HEK293 (cell line): Measurements from ENCODE around the gene AGXT.

Source experiments
- CTCF ChIA-PET: fragments of 350-600 bp; formaldehyde crosslinking; extraction: SDS; loops from one replicate; lab custom pipeline; 2021; ENCODE audit warnings: antibody characterized with exemption; lab: Yijun Ruan, JAX
- POLR2A ChIA-PET: fragments of 300-600 bp; formaldehyde crosslinking; extraction: SDS; loops from one replicate; lab custom pipeline; 2020; ENCODE audit warnings: antibody characterized with exemption, inconsistent platforms; lab: Yijun Ruan, JAX
- H3K27ac ChIP-seq: fragments of 200-500 bp; sonication (Bioruptor generic); 2 replicates; pipeline ENCODE4 v1.5.1; 2014; ENCODE audit warnings: low read depth, low read length, control low read depth, inconsistent platforms; ENCODE audit errors: extremely low read depth
- H3K36me3 ChIP-seq, 2 experiments: fragments of 200-500 bp in 1 of 2; sonication (Bioruptor generic) in 1 of 2; 1 replicate in 1 of 2; 2 replicates in 1 of 2; pipeline ENCODE4 v1.5.1; 2014 to 2017; ENCODE audit warnings: inconsistent platforms in 2 of 2, low read length in 2 of 2; ENCODE audit not compliant: control insufficient read depth in 2 of 2, insufficient read depth in 1 of 2
- H3K4me1 ChIP-seq: fragments of 200-500 bp; sonication (Bioruptor generic); 2 replicates; pipeline ENCODE4 v1.5.1; 2014; ENCODE audit warnings: mild to moderate bottlenecking, low read length, inconsistent platforms; ENCODE audit not compliant: control insufficient read depth, insufficient read depth
- H3K4me3 ChIP-seq: 2 replicates; pipeline ENCODE4 v1.5.1; 2011; ENCODE audit warnings: low read depth, mild to moderate bottlenecking, control low read depth, low read length, moderate library complexity
- H3K9me3 ChIP-seq: fragments of 200-500 bp; sonication (Bioruptor generic); 2 replicates; pipeline ENCODE4 v1.5.1; 2014; ENCODE audit warnings: low read depth, low read length, inconsistent platforms; ENCODE audit not compliant: control insufficient read depth, insufficient read depth
- EGR2 ChIP-seq: fragments of 450-650 bp; formaldehyde crosslinking; IDR thresholded peaks from 2 replicates; pipeline ENCODE4 v1.5.1; 2016; ENCODE audit warnings: low read depth, missing biosample characterization, missing genetic modification characterization
- KLF10 ChIP-seq: fragments of 450-650 bp; IDR thresholded peaks from 2 replicates; pipeline ENCODE4 v1.5.1; 2018; ENCODE audit warnings: missing biosample characterization, mild to moderate bottlenecking, missing genetic modification characterization
- KLF7 ChIP-seq: fragments of 450-650 bp; formaldehyde crosslinking; IDR thresholded peaks from 2 replicates; pipeline ENCODE4 v1.5.1; 2016; ENCODE audit warnings: missing biosample characterization, missing genetic modification characterization, borderline replicate concordance
- SCRT1 ChIP-seq: fragments of 450-650 bp; formaldehyde crosslinking; IDR thresholded peaks from 2 replicates; pipeline ENCODE4 v1.5.1; 2016; ENCODE audit warnings: missing biosample characterization, missing genetic modification characterization, borderline replicate concordance
- SCRT2 ChIP-seq: fragments of 450-650 bp; formaldehyde crosslinking; IDR thresholded peaks from 2 replicates; pipeline ENCODE4 v1.5.1; 2016; ENCODE audit warnings: missing biosample characterization, missing genetic modification characterization
- ZEB2 ChIP-seq: fragments of 450-650 bp; formaldehyde crosslinking; IDR thresholded peaks from 2 replicates; pipeline ENCODE4 v1.5.1; 2016; ENCODE audit warnings: missing biosample characterization, missing genetic modification characterization
- ZNF10 ChIP-seq: fragments of 450-650 bp; formaldehyde crosslinking; IDR thresholded peaks from 2 replicates; pipeline ENCODE4 v1.5.1; 2017; ENCODE audit warnings: missing biosample characterization, missing genetic modification characterization
- ZNF16 ChIP-seq: fragments of 450-650 bp; formaldehyde crosslinking; IDR thresholded peaks from 2 replicates; pipeline ENCODE4 v1.5.1; 2016; ENCODE audit warnings: low read depth, missing biosample characterization, missing genetic modification characterization
- ZNF169 ChIP-seq: fragments of 450-650 bp; formaldehyde crosslinking; IDR thresholded peaks from 2 replicates; pipeline ENCODE4 v1.5.1; 2016; ENCODE audit warnings: missing biosample characterization, missing genetic modification characterization
- ZNF223 ChIP-seq: fragments of 450-650 bp; formaldehyde crosslinking; IDR thresholded peaks from 2 replicates; pipeline ENCODE4 v1.5.1; 2016; ENCODE audit warnings: missing biosample characterization, missing genetic modification characterization
- ZNF23 ChIP-seq: fragments of 450-650 bp; formaldehyde crosslinking; IDR thresholded peaks from 2 replicates; pipeline ENCODE4 v1.5.1; 2016; ENCODE audit warnings: missing biosample characterization, missing genetic modification characterization, borderline replicate concordance
- ZNF239 ChIP-seq: fragments of 450-650 bp; formaldehyde crosslinking; IDR thresholded peaks from 2 replicates; pipeline ENCODE4 v1.5.1; 2016; ENCODE audit warnings: missing biosample characterization, missing genetic modification characterization
- ZNF324 ChIP-seq: fragments of 450-650 bp; formaldehyde crosslinking; IDR thresholded peaks from 2 replicates; pipeline ENCODE4 v1.5.1; 2016; ENCODE audit warnings: missing biosample characterization, missing genetic modification characterization
- ZNF335 ChIP-seq: fragments of 450-650 bp; formaldehyde crosslinking; conservative IDR thresholded peaks from 2 replicates; pipeline ENCODE4 v1.5.1; 2016; ENCODE audit warnings: missing biosample characterization, missing genetic modification characterization
- ZNF350 ChIP-seq: fragments of 450-650 bp; formaldehyde crosslinking; IDR thresholded peaks from 2 replicates; pipeline ENCODE4 v1.5.0; 2017; ENCODE audit warnings: missing biosample characterization, mild to moderate bottlenecking, missing genetic modification characterization
- ZNF426 ChIP-seq: fragments of 450-650 bp; formaldehyde crosslinking; IDR thresholded peaks from 2 replicates; pipeline ENCODE4 v1.5.1; 2017; ENCODE audit warnings: missing biosample characterization, missing genetic modification characterization, mild to moderate bottlenecking, inconsistent platforms, moderate library complexity
- ZNF501 ChIP-seq: fragments of 450-650 bp; formaldehyde crosslinking; IDR thresholded peaks from 2 replicates; pipeline ENCODE4 v1.5.1; 2016; ENCODE audit warnings: missing biosample characterization, missing genetic modification characterization
- ZNF558 ChIP-seq: fragments of 450-650 bp; formaldehyde crosslinking; IDR thresholded peaks from 2 replicates; pipeline ENCODE4 v1.5.1; 2016; ENCODE audit warnings: missing biosample characterization, missing genetic modification characterization
- ZNF571 ChIP-seq: fragments of 450-650 bp; formaldehyde crosslinking; IDR thresholded peaks from 2 replicates; pipeline ENCODE4 v1.5.0; 2017; ENCODE audit warnings: missing biosample characterization, missing genetic modification characterization
- ZNF585B ChIP-seq: fragments of 450-650 bp; formaldehyde crosslinking; IDR thresholded peaks from 2 replicates; pipeline ENCODE4 v1.5.1; 2016; ENCODE audit warnings: missing biosample characterization, missing genetic modification characterization
- ZNF654 ChIP-seq: fragments of 450-650 bp; formaldehyde crosslinking; IDR thresholded peaks from 2 replicates; pipeline ENCODE4 v1.5.1; 2016; ENCODE audit warnings: low read depth, missing biosample characterization, missing genetic modification characterization
- ZNF776 ChIP-seq: fragments of 450-650 bp; formaldehyde crosslinking; IDR thresholded peaks from 2 replicates; pipeline ENCODE4 v1.5.0; 2017; ENCODE audit warnings: missing biosample characterization, missing genetic modification characterization, borderline replicate concordance
- ZNF777 ChIP-seq: fragments of 450-650 bp; formaldehyde crosslinking; IDR thresholded peaks from 2 replicates; pipeline ENCODE4 v1.5.1; 2017; ENCODE audit warnings: missing biosample characterization, missing genetic modification characterization, borderline replicate concordance
- TF ChIP-seq, protein P1 (sequence below): fragments of 450-650 bp; formaldehyde crosslinking; IDR thresholded peaks from 2 replicates; pipeline ENCODE4 v1.5.1; 2017; ENCODE audit warnings: missing biosample characterization, missing genetic modification characterization
- TF ChIP-seq, protein P2 (sequence below): fragments of 450-650 bp; formaldehyde crosslinking; IDR thresholded peaks from 2 replicates; pipeline ENCODE4 v1.5.1; 2016; ENCODE audit warnings: missing biosample characterization, missing genetic modification characterization
- TF ChIP-seq, protein P3 (sequence below): fragments of 450-650 bp; formaldehyde crosslinking; IDR thresholded peaks from 2 replicates; pipeline ENCODE4 v1.5.1; 2016; ENCODE audit warnings: missing biosample characterization, missing genetic modification characterization
- TF ChIP-seq, protein P4 (sequence below): fragments of 450-650 bp; formaldehyde crosslinking; IDR thresholded peaks from 2 replicates; pipeline ENCODE4 v1.5.0; 2017; ENCODE audit warnings: missing biosample characterization, missing genetic modification characterization, borderline replicate concordance

Gene AGXT

DNA sequence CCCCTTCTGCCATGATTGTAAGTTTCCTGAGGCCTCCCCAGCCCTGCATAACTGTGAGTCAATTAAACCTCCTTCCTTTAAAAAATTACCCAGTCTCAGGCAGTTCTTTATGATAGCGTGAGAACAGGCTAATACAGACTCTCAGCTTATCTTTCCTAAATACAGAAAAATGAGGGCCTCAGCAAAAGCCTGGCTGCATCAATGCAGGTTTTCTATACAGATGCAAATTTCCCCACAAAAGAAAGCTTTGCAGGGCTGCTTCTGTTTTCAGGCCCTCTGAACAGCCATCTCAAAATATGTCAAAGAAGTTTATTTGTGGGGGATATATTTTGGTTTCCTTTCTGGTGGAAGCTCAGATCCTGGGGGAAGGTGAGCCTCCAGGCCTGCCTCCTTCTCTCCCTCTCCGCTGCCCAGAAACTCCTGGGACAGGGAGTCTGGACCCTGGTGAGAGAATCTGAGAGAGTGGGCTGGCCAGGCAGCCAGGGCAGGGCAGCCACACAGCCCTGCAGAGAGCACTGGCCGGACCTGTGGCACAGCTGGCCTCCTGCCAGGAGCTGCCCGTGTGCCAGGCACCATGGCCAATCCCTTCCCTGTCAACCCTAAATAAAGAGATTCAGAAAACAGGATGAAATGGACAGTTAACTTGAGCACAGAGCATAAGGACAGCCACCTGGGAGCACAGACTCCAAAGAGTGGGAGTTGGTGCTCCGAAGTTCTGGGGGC, 21.6 kb upstream of the AGXT start:
- no peaks in the 10 kb centered on the region for H3K9me3 ChIP-seq
- H3K4me3 ChIP-seq = no peak overlapping the region
- POLR2A ChIA-PET = no interaction called here
- CTCF ChIA-PET = interaction anchor here (1.1 kb wide), 1 partner anchor 10 kb away, joined by 3 read pairs; no protein-coding TSS in a partner anchor
- no peak overlapping the region for H3K27ac ChIP-seq
- H3K4me1 ChIP-seq = no peaks in the 10 kb centered on the region
- TF ChIP-seq ZNF16 (tag by site-specific recombination) (no peak), ZNF777 (tag by site-specific recombination) (no peak), SCRT1 (tag by site-specific recombination) (no peak), ZNF585B (tag by site-specific recombination) (no peak), ZNF426 (no peak), ZNF350 (no peak), ZNF571 (no peak), ZNF324 (tag by site-specific recombination) (no peak), ZNF169 (tag by site-specific recombination) (no peak), ZNF23 (tag by site-specific recombination) (no peak), ZNF776 (no peak), ZNF10 (no peak), ZNF223 (tag by site-specific recombination) (no peak), ZNF558 (tag by site-specific recombination) (no peak), KLF10 (no peak), EGR2 (tag by site-specific recombination) (no peak)
- TF ChIP-seq, protein P1, sequence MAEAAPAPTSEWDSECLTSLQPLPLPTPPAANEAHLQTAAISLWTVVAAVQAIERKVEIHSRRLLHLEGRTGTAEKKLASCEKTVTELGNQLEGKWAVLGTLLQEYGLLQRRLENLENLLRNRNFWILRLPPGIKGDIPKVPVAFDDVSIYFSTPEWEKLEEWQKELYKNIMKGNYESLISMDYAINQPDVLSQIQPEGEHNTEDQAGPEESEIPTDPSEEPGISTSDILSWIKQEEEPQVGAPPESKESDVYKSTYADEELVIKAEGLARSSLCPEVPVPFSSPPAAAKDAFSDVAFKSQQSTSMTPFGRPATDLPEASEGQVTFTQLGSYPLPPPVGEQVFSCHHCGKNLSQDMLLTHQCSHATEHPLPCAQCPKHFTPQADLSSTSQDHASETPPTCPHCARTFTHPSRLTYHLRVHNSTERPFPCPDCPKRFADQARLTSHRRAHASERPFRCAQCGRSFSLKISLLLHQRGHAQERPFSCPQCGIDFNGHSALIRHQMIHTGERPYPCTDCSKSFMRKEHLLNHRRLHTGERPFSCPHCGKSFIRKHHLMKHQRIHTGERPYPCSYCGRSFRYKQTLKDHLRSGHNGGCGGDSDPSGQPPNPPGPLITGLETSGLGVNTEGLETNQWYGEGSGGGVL (tag by site-specific recombination) = no peak
- TF ChIP-seq, protein P2, sequence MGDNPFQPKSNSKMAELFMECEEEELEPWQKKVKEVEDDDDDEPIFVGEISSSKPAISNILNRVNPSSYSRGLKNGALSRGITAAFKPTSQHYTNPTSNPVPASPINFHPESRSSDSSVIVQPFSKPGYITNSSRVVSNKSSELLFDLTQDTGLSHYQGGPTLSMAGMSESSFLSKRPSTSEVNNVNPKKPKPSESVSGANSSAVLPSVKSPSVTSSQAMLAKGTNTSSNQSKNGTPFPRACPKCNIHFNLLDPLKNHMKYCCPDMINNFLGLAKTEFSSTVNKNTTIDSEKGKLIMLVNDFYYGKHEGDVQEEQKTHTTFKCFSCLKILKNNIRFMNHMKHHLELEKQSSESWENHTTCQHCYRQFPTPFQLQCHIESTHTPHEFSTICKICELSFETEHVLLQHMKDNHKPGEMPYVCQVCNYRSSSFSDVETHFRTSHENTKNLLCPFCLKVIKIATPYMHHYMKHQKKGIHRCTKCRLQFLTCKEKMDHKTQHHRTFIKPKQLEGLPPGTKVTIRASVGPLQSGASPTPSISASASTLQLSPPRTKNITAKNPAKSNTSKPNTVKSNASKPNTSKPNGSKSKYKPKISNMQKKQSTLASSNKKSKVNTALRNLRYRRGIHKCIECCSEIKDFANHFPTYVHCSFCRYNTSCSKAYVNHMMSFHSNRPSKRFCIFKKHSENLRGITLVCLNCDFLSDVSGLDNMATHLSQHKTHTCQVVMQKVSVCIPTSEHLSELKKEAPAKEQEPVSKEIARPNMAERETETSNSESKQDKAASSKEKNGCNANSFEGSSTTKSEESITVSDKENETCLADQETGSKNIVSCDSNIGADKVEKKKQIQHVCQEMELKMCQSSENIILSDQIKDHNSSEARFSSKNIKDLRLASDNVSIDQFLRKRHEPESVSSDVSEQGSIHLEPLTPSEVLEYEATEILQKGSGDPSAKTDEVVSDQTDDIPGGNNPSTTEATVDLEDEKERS (tag by site-specific recombination) = no peak
- TF ChIP-seq, protein P3, sequence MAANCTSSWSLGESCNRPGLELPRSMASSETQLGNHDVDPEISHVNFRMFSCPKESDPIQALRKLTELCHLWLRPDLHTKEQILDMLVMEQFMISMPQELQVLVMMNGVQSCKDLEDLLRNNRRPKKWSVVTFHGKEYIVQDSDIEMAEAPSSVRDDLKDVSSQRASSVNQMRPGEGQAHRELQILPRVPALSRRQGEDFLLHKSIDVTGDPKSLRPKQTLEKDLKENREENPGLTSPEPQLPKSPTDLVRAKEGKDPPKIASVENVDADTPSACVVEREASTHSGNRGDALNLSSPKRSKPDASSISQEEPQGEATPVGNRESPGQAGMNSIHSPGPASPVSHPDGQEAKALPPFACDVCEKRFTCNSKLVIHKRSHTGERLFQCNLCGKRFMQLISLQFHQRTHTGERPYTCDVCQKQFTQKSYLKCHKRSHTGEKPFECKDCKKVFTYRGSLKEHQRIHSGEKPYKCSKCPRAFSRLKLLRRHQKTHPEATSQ (tag by site-specific recombination) = no peak
- H3K36me3 ChIP-seq = no peaks in the 10 kb centered on the region

DNA sequence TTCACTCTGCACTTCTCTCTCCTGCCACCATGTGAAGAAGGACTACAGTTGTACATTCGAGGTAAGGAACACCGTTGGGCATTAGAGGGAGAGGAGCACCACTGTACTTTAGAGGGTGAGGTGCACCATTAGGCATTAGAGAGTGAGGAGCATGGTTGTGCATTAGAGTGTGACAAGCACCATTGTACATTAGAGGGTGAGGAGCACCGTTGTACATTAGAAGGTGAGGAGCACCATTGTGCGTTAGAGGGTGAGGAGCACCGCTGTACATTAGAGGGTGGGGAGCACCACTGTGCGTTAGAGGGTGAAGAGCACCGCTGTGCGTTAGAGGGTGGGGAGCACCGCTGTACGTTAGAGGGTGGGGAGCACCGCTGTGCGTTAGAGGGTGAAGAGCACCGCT, 20.8 kb upstream of the AGXT start:
- CTCF ChIA-PET = interaction anchor here (1.1 kb wide), 1 partner anchor 10 kb away, joined by 3 read pairs; no protein-coding TSS in a partner anchor
- TF ChIP-seq, protein P4, sequence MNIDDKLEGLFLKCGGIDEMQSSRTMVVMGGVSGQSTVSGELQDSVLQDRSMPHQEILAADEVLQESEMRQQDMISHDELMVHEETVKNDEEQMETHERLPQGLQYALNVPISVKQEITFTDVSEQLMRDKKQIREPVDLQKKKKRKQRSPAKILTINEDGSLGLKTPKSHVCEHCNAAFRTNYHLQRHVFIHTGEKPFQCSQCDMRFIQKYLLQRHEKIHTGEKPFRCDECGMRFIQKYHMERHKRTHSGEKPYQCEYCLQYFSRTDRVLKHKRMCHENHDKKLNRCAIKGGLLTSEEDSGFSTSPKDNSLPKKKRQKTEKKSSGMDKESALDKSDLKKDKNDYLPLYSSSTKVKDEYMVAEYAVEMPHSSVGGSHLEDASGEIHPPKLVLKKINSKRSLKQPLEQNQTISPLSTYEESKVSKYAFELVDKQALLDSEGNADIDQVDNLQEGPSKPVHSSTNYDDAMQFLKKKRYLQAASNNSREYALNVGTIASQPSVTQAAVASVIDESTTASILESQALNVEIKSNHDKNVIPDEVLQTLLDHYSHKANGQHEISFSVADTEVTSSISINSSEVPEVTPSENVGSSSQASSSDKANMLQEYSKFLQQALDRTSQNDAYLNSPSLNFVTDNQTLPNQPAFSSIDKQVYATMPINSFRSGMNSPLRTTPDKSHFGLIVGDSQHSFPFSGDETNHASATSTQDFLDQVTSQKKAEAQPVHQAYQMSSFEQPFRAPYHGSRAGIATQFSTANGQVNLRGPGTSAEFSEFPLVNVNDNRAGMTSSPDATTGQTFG (tag by site-specific recombination) = no peak
- TF ChIP-seq KLF7 (tag by site-specific recombination) (no peak), ZNF239 (tag by site-specific recombination) (no peak), ZNF654 (no peak), SCRT2 (tag by site-specific recombination) (no peak), ZNF501 (tag by site-specific recombination) (no peak), ZNF335 (tag by site-specific recombination) (no peak), ZEB2 (no peak)

More for the DNA sequence above, 20.8 kb upstream of the AGXT start:
- no peak overlapping the region for H3K27ac ChIP-seq
- H3K4me1 ChIP-seq = no peaks in the 10 kb centered on the region
- POLR2A ChIA-PET = no interaction called here
- H3K36me3 ChIP-seq = no peaks in the 10 kb centered on the region
- no peaks in the 10 kb centered on the region for H3K9me3 ChIP-seq
- no peak overlapping the region for H3K4me3 ChIP-seq
